Dedifferentiated amniotic fluid mesenchymal stem cell (primary cell): ENCODE results near the gene MT1F.

Experiments used
- DNase-seq: peaks from one replicate; pipeline ENCODE4 v3.0.0-alpha.2; 2016; ENCODE audit errors: extremely low spot score

The MT1F gene

DNA sequence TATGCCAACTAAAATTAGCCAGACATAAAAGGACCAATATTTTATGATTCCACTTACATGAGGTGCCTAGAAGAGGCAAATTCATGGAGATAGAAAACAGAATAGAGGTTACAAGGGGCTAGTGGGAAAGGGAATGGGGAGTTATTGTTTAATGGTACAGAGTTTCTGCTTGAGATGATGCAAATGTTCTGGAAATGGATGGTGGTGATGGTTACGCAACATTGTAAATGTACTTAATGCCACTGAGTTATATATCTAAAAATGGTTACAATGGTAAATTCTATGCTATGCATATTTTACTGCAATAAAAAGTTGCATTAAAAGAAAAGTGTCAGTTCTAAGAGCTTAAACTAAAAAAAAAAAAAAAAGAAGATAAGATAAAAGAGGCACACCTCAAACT lies 42.4 kb downstream of the MT1F start:
- DNase-seq: no peak

DNA sequence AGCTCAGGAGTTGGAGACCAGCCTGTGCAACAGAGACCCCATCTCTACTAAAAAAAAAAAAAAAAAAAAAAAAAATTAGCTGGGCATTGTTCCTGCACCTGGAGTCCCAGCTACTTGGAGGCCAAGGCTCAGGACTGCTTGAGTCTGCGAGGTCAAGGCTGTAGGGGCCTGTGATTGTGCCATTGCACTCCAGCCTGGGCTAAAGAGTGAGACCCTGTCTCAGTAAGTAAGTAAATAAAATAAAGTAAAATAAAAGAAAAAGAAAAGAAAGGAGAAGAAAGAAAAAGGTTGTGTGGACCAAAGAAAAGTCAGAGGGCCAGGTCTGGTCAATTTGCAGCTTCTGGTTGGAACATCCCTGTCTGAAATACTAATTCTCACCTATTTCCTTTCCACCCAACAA lies 42.9 kb downstream of the MT1F start:
- DNase-seq: no peak

DNA sequence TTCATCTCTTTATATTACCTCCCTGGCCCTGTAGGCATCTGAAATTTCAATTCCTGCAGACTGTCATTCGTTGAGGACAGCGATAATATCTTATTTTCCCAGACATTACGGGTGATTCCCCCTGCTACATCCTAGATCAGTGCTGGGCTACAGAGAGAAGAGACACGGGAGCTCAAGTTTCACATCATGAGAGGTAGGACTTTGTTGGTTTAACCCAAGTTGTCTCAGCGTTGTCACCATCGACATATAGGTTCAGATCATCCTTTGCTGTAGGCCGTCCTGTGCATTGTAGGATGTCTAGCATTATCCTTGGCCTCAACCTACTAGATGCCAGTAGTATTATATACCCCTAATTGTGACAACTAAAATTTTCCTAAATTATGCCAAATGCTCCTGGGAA lies 43.8 kb downstream of the MT1F start:
- DNase-seq: no peak

DNA sequence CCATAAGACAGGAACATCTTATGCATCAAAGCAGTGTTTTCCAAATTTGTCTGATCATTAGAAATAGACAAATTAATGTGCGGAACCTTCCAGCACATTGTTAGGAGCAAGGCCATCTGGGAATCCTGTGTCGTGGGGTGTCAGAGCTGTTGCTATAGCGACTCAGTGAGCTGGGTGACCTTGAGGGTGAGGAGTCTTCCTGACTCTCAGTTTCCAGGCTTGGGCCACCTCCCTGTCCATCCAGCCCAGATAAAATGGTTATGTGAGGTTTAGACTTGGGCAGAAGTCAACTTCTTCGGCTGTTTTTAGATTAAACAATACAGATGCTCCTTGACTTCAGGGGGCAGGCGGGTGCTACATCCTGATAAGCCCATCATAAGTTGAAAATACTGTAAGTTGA lies 45.1 kb downstream of the MT1F start:
- DNase-seq: no peak
